Esophagus (tissue), 2 donors: Measurements from ENCODE around the gene ALDH8A1. TPM values are rescaled to one million over a fixed set of nuclear protein-coding genes. Genes with fewer than 3 reads are reported as not detected.

Source experiments
- H3K27ac ChIP-seq, 2 donors: one replicate each; pipeline ENCODE4 v1.5.1; 2013; ENCODE audit warnings: low read depth in 2 of 2, mild to moderate bottlenecking in 2 of 2, inconsistent platforms in 1 of 2, low read length in 1 of 2, moderate library complexity in 1 of 2
- H3K27me3 ChIP-seq, 2 donors: one replicate each; pipeline ENCODE4 v1.6.1; 2013; ENCODE audit warnings: low read length in 2 of 2, control low read depth in 1 of 2, mild to moderate bottlenecking in 1 of 2; ENCODE audit not compliant: insufficient read depth in 2 of 2, control insufficient read depth in 1 of 2
- H3K36me3 ChIP-seq, 2 donors: one replicate each; pipeline ENCODE4 v1.6.1; 2013; ENCODE audit warnings: low read length in 1 of 2; ENCODE audit not compliant: control insufficient read depth in 2 of 2, insufficient read depth in 2 of 2
- H3K4me1 ChIP-seq, 2 donors: one replicate each; pipeline ENCODE4 v1.6.1; 2013; ENCODE audit warnings: low read length in 1 of 2; ENCODE audit not compliant: control insufficient read depth in 2 of 2, insufficient read depth in 2 of 2
- H3K4me3 ChIP-seq, 2 donors: one replicate each; pipeline ENCODE4 v1.5.1; 2013; ENCODE audit warnings: low read length in 2 of 2, mild to moderate bottlenecking in 2 of 2, low read depth in 1 of 2, moderate library complexity in 1 of 2
- H3K9me3 ChIP-seq, 2 donors: one replicate each; pipeline ENCODE4 v1.6.1; 2013; ENCODE audit warnings: mild to moderate bottlenecking in 2 of 2, low read depth in 1 of 2, low read length in 1 of 2, moderate library complexity in 1 of 2; ENCODE audit not compliant: control insufficient read depth in 2 of 2, insufficient read depth in 1 of 2
- WGBS, 2 donors: extraction: QIAGEN DNeasy Blood & Tissue Kit; methylation state at CpG; one replicate each; pipeline ENCODE4 v1.1.7; 2013; 5-methylcytosine and 5-hydroxymethylcytosine counted together
- polyA plus RNA-seq, 2 donors: library from polyadenylated mRNA; stranded (reverse); fragments of 200-250 nt; gene quantifications; one replicate each; pipeline ENCODE4 v1.2.3, GENCODE V29; 2013
- donor health status: healthy with polysubstance abuse.
- donor health status: Bipolar disorder and iron deficiency.

The ALDH8A1 gene, protein sequence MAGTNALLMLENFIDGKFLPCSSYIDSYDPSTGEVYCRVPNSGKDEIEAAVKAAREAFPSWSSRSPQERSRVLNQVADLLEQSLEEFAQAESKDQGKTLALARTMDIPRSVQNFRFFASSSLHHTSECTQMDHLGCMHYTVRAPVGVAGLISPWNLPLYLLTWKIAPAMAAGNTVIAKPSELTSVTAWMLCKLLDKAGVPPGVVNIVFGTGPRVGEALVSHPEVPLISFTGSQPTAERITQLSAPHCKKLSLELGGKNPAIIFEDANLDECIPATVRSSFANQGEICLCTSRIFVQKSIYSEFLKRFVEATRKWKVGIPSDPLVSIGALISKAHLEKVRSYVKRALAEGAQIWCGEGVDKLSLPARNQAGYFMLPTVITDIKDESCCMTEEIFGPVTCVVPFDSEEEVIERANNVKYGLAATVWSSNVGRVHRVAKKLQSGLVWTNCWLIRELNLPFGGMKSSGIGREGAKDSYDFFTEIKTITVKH
- polyA plus RNA-seq = 1 to 10 TPM in 1 of 2 donors, under 1 TPM in 1; 0.31 to 1.3 TPM

DNA sequence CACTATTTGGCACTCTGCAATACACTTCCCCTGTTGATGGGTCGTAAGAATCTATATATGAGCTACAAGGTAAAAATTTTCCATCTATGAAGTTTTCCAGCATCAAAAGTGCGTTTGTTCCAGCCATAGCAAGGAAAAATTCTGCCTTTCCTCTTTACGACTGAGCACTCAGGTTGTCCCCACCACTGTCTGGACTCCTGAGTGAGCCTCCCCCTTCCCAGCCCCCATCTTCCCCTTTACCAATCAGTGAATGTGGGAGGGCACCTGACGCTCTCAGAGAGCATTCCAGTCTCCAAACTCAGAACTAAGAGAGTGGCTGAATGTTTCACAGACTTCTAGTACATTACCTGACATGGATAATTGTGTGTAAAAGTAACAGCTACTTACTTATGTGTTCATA lies at the start of gene ALDH8A1:
Gene ALDH8A1, minus strand, starts transcription at position 175 of the 400 bp plus-strand sequence. Its CDS starts 48 bp downstream, at position 127.
- H3K9me3 ChIP-seq = no peaks in the 10 kb centered on the region
- 84 to 86% methylated on average over 4 of the region's 4 CpGs for WGBS, 2 donors
- no peaks in the 10 kb centered on the region for H3K36me3 ChIP-seq
- no peak within 1 kb of the TSS for H3K4me3 ChIP-seq
- H3K27me3 ChIP-seq = no peaks in the 10 kb centered on the region
- no peaks in the 10 kb centered on the region for H3K4me1 ChIP-seq
- H3K27ac ChIP-seq = no peak within 1 kb of the TSS

GRCh38 chr6:134999107-134999506 lies 49.2 kb upstream of the ALDH8A1 start:
- Histone ChIP-seq H3K36me3 (peaks cover 3% of the 10 kb centered on the region in 2 donors), H3K4me1 (no peaks in the 10 kb centered on the region), H3K27ac (no peak overlapping the region), H3K9me3 (no peaks in the 10 kb centered on the region), H3K27me3 (no peaks in the 10 kb centered on the region), H3K4me3 (no peak overlapping the region)
- 87 to 96% methylated on average over 1 of the region's 1 CpG for WGBS, 2 donors

DNA sequence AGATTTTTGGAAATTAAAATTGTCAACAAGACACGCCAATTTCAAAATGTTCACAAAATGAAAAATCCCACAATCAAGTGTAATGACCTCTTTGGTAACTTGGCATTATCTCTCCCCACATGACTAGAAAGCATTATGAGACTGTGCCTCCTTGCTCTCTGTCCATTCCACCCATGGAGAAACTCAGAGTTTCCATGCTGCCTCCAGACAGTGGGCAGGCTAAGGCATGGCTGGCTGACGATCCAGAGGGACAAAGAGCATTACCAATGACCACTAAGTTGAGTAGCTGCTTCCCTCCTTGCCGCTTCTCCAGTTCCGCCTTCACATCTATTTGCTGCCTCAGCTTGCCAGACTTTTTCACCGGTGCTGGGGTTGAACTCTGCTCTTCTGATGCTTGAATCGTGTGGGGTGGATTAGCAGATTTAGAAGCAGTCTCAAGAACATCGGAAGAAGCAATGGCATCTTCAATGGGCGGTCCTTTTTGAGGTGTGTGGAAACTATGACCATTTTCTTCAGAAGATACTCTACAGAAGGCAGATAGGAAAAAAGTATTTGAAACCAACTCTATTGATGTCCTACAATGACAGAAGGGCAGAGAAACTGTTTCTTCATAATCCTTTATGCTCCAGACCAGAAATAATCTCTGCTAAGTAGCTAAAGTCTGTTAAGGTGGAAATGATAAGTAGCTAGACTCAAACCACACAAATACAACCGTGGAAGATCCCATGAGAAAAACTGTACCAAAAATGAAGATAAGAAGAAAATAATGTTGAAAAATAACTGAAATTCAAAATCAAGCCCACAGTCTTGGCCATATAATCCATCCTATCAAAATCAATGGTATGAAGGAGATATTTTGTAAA lies 47.5 kb upstream of the ALDH8A1 start:
- Histone ChIP-seq H3K9me3 (no peaks in the 10 kb centered on the region), H3K4me1 (no peaks in the 10 kb centered on the region), H3K27ac (no peak overlapping the region), H3K27me3 (no peaks in the 10 kb centered on the region), H3K36me3 (peaks cover 3% of the 10 kb centered on the region in 2 donors), H3K4me3 (no peak overlapping the region)
- 91 to 92% methylated on average over 9 of the region's 9 CpGs for WGBS, 2 donors

DNA sequence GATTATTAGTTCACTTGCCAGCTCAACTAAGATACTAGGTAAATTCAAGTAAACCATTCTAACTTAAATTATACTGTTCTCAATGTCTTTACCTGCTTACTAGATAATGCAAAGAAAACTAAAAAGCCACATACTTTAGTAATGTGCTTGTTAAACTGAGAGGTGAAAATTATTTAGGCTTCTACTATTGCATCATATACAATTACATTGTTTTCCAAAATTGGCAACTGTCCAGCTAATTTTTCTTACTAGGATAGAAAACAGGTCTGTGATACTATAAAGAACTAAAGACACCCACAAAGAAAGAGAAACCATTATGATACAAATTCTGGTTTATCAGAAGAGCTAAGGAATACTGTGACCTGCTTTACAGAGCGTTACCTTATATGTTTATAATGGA lies 45.6 kb upstream of the ALDH8A1 start:
- H3K4me3 ChIP-seq = no peak overlapping the region
- no peaks in the 10 kb centered on the region for H3K9me3 ChIP-seq
- no peak overlapping the region for H3K27ac ChIP-seq
- no peaks in the 10 kb centered on the region for H3K4me1 ChIP-seq
- peaks cover 3 to 6% of the 10 kb centered on the region in 2 donors for H3K36me3 ChIP-seq
- WGBS, 2 donors = 94 to 99% methylated on average over 1 of the region's 1 CpG
- no peaks in the 10 kb centered on the region for H3K27me3 ChIP-seq

DNA sequence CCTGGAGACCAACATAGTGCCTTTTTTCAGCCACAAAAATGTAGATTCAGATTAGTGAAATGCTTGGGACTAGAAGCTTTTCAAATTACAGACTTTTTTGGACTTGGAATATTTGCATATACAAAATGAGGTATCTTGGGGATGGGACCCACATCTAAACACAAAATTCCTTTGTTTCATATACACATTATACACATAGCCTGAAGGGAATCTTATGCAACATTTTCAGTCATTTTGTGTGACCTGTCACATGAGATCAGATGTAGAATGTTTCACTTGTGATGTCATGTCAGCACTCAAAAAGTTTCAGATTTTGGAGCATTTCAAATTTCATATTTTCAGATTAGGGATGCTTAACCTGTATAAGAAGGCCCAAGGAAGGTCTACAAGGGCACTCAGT lies 44.5 kb upstream of the ALDH8A1 start:
- H3K27me3 ChIP-seq = no peaks in the 10 kb centered on the region
- no peak overlapping the region for H3K27ac ChIP-seq
- no peaks in the 10 kb centered on the region for H3K4me1 ChIP-seq
- peaks cover 3 to 6% of the 10 kb centered on the region in 2 donors for H3K36me3 ChIP-seq
- no peaks in the 10 kb centered on the region for H3K9me3 ChIP-seq
- no peak overlapping the region for H3K4me3 ChIP-seq

GRCh38 chr6:134992155-134992554 lies 42.3 kb upstream of the ALDH8A1 start:
- Histone ChIP-seq H3K4me3 (no peak overlapping the region), H3K27me3 (no peaks in the 10 kb centered on the region), H3K4me1 (no peaks in the 10 kb centered on the region), H3K27ac (no peak overlapping the region), H3K9me3 (no peaks in the 10 kb centered on the region), H3K36me3 (peaks cover under 1 to 4% of the 10 kb centered on the region in 2 donors)
- 97% methylated on average over 6 of the region's 6 CpGs for WGBS, 2 donors

DNA sequence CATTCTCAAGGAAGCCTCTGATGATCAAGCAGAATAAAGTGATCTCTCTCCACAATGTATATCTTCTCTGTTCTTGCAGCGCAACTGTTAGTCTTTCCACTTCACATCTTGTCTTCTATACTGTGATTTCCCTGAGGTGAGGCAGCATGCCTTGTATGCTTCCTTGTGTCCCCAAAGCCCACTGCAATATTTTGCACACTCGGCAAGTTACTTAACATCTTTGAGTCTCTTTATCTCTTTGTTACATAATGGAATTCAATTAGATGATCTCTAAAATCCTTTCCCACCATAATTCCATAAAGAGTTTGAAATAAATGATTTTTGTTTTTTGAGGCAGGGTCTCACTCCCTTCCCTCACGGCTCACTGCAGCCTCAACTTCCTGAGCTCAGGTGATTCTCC lies 40.4 kb upstream of the ALDH8A1 start:
- H3K9me3 ChIP-seq = no peaks in the 10 kb centered on the region
- H3K4me1 ChIP-seq = no peaks in the 10 kb centered on the region
- no peak overlapping the region for H3K4me3 ChIP-seq
- peaks cover 0 to 3% of the 10 kb centered on the region in 2 donors for H3K36me3 ChIP-seq
- WGBS, 2 donors = 94 to 95% methylated on average over 3 of the region's 3 CpGs
- no peaks in the 10 kb centered on the region for H3K27me3 ChIP-seq
- no peak overlapping the region for H3K27ac ChIP-seq

DNA sequence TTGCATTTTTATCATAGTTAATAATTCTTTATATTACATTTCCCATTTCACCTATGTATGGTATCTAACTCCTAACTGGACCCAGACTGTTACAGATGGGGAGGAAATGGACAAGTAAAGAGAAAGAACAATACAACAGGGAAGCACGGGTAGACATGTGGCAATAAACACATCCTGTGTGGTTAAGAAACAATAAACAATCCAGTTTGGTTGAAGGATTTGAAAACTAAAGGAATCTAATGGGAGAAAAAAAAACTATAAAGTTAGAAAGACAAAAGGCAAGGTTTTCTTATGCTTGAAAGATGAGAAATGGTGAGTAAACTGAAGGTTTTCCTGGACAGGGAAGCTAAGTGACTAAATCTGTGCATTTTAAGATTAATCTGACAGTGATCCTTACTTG lies 34.9 kb upstream of the ALDH8A1 start:
- Histone ChIP-seq H3K27me3 (no peaks in the 10 kb centered on the region), H3K4me1 (no peaks in the 10 kb centered on the region), H3K9me3 (no peaks in the 10 kb centered on the region), H3K36me3 (peaks cover 0 to 3% of the 10 kb centered on the region in 2 donors), H3K27ac (no peak overlapping the region), H3K4me3 (no peak overlapping the region)
- 35 to 41% methylated on average over 1 of the region's 1 CpG for WGBS, 2 donors

DNA sequence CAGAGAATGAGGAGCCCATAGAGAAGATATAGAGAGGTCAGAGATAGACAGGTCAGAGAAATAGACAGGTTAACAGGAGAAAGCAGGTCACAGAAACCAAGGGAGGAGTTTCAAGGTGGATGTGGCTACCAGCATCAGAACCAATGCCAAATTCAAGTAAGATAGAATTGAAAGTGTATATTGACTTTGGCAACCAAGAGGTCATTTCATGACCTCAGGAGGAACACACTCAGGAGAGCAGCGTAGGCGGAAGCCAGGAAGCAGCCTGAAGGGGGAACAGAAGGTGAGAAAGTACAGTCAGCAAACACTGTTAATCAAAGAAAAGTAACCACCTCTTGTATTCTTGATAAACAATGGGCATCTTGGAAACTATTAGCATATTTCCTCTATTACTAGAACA lies 33.9 kb upstream of the ALDH8A1 start:
- Histone ChIP-seq H3K9me3 (no peaks in the 10 kb centered on the region), H3K36me3 (peaks cover 0 to 3% of the 10 kb centered on the region in 2 donors), H3K27me3 (no peaks in the 10 kb centered on the region), H3K27ac (no peak overlapping the region), H3K4me3 (no peak overlapping the region), H3K4me1 (no peaks in the 10 kb centered on the region)
- 88% methylated on average over 2 of the region's 2 CpGs for WGBS, 2 donors
